Esophagus squamous epithelium (tissue), 4 donors: ENCODE data around the gene DNER.

Experiments used
- CTCF ChIP-seq, 6 experiments: fragments of 450-650 bp in 4 of 6; fragments of 200-600 bp in 2 of 6; sonication (generic) in 2 of 6; IDR thresholded peaks; one replicate each; pipeline ENCODE4 v1.5.1; 2016 to 2019; ENCODE audit warnings: antibody characterized with exemption in 6 of 6, mild to moderate bottlenecking in 4 of 6, moderate library complexity in 4 of 6
- POLR2A ChIP-seq, 4 donors: fragments of 450-650 bp; IDR thresholded peaks; one replicate each; pipeline ENCODE4 v1.6.1; 2017; ENCODE audit warnings: antibody characterized with exemption in 4 of 4, mild to moderate bottlenecking in 4 of 4, moderate library complexity in 3 of 4

- no peak for TF ChIP-seq CTCF (IDR thresholded peaks at IDR 0.05)
- TF ChIP-seq POLR2A (IDR thresholded peaks at IDR 0.05) = no peak
Measured at GRCh38 chr2:229728370-229728769, 14.0 kb upstream of the DNER start.
